GM19452 (cell line): Measurements from ENCODE around the gene UTF1.
"Not testable (repeated sequence)": the region's sequence is repeated elsewhere in the genome, so short reads cannot be mapped to it uniquely, and the experiment has no call there.

Experiments used
- ATAC-seq: cut with Tn5 transposase; IDR thresholded peaks from one replicate; pipeline ENCODE4 v1.9.1; 2021; ENCODE audit not compliant: unreplicated experiment

Gene UTF1

DNA sequence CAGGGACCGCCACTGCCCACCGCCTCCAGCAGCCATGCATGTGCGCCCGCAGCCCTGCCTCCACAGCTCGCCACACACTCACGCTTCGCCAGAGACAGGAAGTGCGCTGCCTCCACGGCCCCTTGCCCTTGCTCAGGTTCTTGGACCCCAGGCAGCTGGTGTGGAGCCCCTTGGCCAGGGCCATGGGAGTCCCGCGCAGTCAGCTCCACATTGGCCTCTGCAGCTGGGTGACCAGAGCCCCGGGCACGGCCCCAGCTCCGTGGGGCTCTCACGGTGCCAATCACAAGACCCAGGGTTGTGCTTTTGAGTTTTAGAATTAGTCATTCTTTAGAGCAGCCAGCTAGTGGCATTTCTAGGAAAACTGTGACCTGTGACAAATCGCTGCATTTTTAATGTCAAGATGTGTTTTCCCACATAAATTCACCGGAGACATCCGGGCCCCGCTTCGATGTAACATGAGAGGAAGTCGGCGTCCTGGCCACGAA is 4.3 kb upstream of the UTF1 start:
- no peak for ATAC-seq

GRCh38 chr10:133226251-133226808 is 3.7 kb upstream of the UTF1 start:
- no peak for ATAC-seq

GRCh38 chr10:133227256-133227655 is 2.8 kb upstream of the UTF1 start:
- ATAC-seq, result no peak

GRCh38 chr10:133229265-133230043 is 563 bp upstream of the UTF1 start:
- no peak for ATAC-seq

DNA sequence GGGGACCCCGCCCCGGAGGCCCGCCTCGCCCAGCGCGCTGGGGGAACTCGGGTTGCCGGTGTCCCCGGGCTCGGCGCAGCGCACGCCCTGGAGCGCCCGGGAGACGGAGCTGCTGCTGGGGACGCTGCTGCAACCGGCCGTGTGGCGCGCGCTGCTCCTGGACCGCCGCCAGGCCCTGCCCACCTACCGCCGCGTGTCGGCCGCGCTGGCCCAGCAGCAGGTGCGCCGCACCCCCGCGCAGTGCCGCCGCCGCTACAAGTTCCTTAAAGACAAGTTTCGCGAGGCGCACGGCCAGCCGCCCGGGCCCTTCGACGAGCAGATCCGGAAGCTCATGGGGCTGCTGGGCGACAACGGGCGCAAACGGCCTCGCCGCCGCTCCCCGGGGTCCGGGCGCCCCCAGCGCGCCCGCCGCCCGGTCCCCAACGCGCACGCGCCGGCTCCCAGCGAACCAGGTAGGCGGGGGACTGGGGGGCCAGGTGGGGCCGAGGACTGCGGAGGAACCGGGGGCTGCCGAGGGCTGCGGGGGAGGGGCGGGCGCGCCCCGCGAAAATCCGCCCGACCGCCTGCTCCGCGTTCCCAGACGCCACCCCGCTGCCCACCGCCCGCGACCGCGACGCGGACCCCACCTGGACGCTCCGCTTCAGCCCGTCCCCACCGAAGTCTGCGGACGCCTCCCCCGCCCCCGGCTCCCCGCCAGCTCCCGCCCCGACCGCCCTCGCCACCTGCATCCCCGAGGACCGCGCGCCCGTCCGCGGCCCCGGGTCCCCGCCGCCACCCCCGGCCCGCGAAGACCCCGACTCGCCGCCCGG is 574 bp downstream of the UTF1 start:
- no peak for ATAC-seq

DNA sequence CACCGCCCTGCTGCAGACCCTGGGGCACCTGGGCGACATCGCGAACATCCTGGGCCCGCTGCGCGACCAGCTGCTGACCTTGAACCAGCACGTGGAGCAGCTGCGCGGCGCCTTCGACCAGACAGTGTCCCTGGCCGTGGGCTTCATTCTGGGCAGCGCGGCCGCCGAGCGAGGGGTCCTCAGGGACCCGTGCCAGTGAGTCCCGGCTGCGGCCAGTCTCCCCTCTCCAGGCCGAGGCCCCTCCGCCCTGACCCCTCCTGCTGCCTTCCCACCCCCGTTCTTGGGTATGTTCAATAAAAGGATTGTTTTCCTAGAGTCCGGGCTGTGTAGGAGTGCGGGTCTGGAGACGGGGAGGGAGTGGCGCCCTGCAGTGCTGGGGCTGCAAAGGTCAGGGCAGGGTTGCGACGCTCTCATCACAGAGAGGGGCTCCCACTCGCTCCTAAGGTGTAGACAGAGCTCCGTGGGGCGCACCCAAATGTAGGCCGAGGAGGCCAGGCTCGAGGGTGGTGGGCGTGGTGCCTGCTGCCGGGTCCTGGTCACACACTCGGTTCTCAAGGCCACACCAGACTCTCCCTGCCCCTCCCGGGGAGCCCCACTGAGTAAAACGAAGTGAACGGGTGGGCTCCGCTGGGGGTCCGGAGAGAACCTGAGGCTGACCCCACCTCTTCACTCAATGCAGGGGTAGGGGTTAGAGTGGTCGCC is 1.4 kb downstream of the UTF1 start:
- ATAC-seq, result no peak

DNA sequence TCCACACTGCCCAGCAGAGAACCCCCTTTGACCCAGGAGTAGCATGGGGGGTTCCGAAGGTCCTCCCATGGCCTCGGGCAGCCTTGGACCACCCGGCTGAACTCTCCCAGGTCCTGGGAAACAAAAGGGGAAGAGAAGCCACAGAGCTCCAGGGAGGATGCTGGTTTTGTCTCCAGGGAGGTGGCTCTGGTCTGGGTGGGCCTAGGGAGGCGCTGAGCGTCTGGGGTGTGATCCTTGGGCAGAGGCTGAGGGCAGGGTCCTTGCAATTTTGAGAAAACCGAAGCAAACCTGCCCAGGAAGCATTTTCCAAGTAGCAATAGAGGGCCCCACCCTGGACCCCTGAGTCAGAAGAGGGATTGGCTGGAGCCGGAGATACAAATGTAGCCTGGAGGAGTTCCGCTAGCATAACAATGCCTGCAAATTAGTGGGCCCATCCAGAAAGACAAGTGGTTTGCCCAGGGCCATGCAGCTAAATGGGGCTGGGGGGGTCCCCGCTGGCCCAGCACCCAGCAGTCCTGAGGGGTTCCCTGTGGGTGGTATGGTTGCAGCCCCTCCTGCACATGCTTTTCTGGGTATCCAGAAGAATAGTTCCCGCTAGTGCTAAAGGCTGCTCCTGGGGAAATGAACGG is 2.0 kb downstream of the UTF1 start:
- no peak for ATAC-seq

DNA sequence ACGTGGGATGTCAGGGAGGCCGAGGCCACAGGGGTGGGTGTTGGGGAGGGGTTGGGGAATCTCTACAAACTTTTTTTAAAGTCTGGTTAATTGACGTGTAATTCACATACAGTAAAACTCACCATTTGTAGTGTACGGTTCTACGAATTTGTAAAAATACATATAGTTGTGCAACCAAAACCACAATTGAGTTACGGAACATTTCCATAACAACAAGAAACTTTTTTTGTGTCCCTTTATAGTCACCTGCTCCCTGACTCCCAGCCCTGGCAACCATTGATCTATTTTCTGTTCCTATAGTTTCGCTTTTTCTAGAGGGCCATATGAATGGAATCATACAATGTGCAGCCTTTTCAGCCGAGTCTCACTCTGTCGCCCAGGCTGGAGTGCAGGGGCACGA is 4.8 kb downstream of the UTF1 start:
- ATAC-seq, result not testable (repeated sequence)

GRCh38 chr10:133235265-133235855 is 5.3 kb downstream of the UTF1 start:
- no peak for ATAC-seq

GRCh38 chr10:133235932-133236331 is 5.9 kb downstream of the UTF1 start:
- ATAC-seq, result no peak

- no peak for ATAC-seq
Measured at GRCh38 chr10:133236401-133237240, 6.6 kb downstream of the UTF1 start.

- ATAC-seq, result no peak
Measured at GRCh38 chr10:133237241-133237587, 7.2 kb downstream of the UTF1 start.

DNA sequence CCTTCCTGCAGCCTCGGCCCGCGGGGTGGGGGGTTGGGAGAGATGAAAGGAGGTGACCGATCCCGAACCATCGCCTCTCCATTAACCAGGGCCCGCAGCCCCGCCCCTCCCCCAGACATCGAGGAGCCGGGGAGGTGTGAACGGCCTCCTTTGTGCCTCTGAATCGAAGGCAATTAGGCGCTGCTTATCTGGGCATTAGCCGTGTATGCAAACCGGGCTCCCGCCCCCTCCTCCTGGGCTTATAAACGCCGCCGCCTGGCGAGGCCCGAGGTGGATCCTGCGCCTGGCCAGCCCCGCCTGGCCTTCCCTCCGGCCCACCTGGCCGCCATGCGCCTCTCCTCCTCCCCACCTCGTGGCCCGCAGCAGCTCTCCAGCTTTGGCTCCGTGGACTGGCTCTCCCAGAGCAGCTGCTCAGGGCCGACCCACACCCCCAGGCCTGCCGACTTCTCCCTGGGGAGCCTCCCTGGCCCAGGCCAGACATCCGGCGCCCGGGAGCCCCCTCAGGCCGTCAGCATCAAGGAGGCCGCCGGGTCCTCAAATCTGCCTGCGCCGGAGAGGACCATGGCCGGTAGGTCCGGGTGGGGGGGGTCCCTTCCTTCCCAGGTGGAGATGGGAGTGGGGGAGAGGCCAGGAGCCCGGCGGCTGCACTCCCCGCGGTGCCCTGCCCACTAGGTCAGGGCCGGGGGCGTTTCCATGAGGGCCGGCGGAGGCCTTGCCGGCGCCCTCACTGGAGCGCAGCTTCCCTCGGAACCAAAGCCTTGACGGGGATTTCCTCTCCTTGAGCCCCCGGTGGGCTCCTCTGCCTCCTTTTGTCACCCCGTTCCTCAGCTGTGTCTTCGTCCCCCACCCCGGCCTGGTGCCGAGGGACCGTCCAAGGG is 7.8 kb downstream of the UTF1 start, which contains the start of gene VENTX:
VENTX (plus strand) TSS at position 268 of the 878 bp plus-strand sequence; CDS start at position 328, 60 bp downstream.
- no peak for ATAC-seq

- no peak for ATAC-seq
Measured at GRCh38 chr10:133238466-133238804, 8.4 kb downstream of the UTF1 start.

DNA sequence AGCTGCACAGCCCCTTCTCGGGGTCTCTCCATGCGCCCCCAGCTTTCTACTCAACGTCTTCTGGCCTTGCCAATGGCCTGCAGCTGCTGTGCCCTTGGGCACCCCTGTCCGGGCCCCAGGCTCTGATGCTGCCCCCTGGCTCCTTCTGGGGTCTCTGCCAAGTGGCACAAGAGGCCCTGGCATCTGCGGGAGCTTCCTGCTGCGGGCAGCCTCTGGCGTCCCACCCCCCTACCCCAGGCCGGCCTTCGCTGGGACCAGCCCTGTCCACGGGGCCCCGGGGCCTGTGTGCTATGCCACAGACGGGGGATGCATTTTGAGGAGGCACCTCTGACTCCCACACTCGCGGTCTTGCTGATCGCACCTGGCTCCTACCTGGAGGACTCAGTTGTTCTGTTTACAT is 10.0 kb downstream of the UTF1 start:
- ATAC-seq, result no peak

DNA sequence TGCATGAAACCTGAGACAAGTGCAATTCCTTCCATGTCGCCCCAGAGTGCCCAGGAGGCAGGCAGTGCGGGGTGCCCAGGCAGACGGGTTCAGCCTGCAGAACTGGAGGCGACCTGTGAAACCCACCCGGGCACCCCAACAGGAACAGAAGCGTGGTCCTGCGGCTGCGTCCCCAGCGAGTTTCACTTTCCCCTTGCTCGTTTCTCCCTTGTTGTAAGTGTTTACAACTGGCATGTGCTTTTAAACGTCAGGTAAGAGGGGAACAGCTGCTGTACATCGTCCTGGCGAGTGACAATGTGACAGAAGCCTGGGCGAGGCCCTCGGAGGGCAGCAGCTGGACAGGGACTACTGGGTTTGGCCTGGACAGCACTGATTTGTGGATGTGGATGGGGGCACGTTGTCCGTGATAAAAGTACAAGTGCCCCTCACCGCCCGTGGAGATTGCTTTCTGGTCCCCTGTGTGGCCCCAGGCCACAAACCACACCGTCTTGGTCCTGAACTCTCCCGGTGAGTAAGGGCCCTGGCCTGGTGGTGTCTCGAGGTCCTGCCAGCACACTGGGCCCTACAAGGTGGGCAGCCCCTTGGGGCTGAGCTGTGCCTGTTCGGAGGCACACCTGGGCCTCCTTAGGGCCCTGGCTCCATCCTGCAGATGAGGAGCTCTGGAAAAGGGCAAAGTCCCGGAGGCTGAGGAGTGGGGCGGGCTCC is 11.6 kb downstream of the UTF1 start:
- ATAC-seq, result peak; percentile 54

DNA sequence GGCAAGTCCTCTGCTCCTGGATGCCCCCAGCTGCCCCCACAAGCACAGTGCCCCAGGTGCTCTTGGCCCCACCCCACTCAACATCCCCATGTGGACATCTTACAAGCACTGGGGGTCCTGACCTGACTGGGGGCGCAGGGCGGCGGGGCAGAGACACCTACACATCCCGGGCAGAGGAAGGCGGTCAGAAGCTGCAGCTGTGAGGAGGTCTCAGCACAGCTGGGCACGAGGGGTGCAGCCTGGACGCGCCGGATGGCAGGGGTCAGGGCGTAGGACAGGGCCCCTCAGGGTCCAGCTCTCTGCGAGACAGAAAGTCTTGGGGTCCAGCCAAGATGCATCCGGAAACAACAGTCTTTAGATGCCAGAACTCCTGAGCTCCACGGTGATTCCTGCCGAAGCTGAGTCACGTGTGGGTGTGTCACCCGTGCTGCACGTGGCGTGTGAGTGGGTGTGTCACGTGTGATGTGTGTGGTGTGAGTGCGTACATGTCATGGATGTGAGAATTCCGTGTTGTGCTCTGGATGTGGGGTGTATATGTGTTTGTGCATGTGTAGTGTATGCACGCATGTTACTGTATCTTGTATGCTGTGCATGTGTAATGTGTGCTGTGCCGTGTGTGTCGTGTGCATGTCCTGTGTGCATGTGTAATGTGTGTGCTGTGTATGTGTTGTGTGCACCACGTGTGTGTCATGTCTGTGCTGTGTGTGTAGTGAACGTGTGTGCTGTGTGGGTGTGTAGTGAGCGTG is 12.8 kb downstream of the UTF1 start:
- no peak for ATAC-seq
